SK-N-SH (cell line): Measurements from ENCODE around the gene PTPRD. TPM values are rescaled to one million over a fixed set of nuclear protein-coding genes. Genes with fewer than 3 reads are reported as not detected.

ENCODE experiments used
- CTCF ChIA-PET: fragments of 300-600, 350-600 bp; formaldehyde crosslinking; extraction: SDS; loops from one replicate; lab custom pipeline; 2021; lab: Yijun Ruan, JAX
- POLR2A ChIA-PET: fragments of 350-600 bp; sonication (Branson Sonifier 250); formaldehyde crosslinking; extraction: SDS; loops from one replicate; lab custom pipeline; 2020; ENCODE audit warnings: antibody characterized with exemption, inconsistent platforms; lab: Yijun Ruan, JAX
- DNase-seq: peaks from one replicate; pipeline ENCODE4 v3.0.0; 2012
- H2AFZ ChIP-seq: fragments of 200-600 bp; sonication (generic); 2 replicates; pipeline ENCODE4 v1.8.1; 2016; ENCODE audit warnings: antibody characterized with exemption, mild to moderate bottlenecking, low read depth
- H3F3A ChIP-seq: fragments of 200-600 bp; sonication (generic); replicated peaks from 2 replicates; pipeline ENCODE3; 2016; ENCODE audit warnings: antibody characterized with exemption, mild to moderate bottlenecking; ENCODE audit not compliant: insufficient read depth
- H3K27ac ChIP-seq, 2 experiments: fragments of 200-500 bp in 1 of 2; fragments of 200-600 bp in 1 of 2; sonication (Bioruptor generic) in 1 of 2; sonication (generic), shearing (Covaris generic) in 1 of 2; 2 replicates each; pipeline versions ENCODE4 v1.5.1 to v1.6.1; 2014 to 2016; ENCODE audit warnings: low read depth in 2 of 2, inconsistent platforms in 1 of 2, low read length in 1 of 2, mild to moderate bottlenecking in 1 of 2, mixed read lengths in 1 of 2
- H3K27me3 ChIP-seq: fragments of 200-600 bp; sonication (generic), shearing (Covaris generic); 2 replicates; pipeline ENCODE4 v1.6.1; 2016; ENCODE audit warnings: mixed run types; ENCODE audit not compliant: insufficient read depth
- H3K36me3 ChIP-seq, 2 experiments: fragments of 200-500 bp in 1 of 2; fragments of 200-600 bp in 1 of 2; sonication (Bioruptor generic) in 1 of 2; sonication (generic) in 1 of 2; replicated peaks in 1 of 2; 2 replicates each; pipeline versions ENCODE3 to v1.5.1; 2014 to 2016; ENCODE audit warnings: low read length in 1 of 2, mild to moderate bottlenecking in 1 of 2; ENCODE audit not compliant: insufficient read depth in 2 of 2, control insufficient read depth in 1 of 2
- H3K4me1 ChIP-seq, 2 experiments: fragments of 200-500 bp in 1 of 2; fragments of 200-600 bp in 1 of 2; sonication (Bioruptor generic) in 1 of 2; sonication (generic), shearing (Covaris generic) in 1 of 2; 2 replicates each; pipeline versions ENCODE4 v1.5.1 to v1.6.1; 2014 to 2016; ENCODE audit warnings: low read depth in 1 of 2, low read length in 1 of 2, mixed run types in 1 of 2; ENCODE audit not compliant: insufficient read depth in 2 of 2, control insufficient read depth in 1 of 2
- H3K4me2 ChIP-seq: fragments of 200-600 bp; sonication (generic), shearing (Covaris generic); 2 replicates; pipeline ENCODE4 v1.6.1; 2017; ENCODE audit warnings: mixed run types
- H3K4me3 ChIP-seq, 2 experiments: fragments of 200-500 bp in 1 of 2; fragments of 200-600 bp in 1 of 2; sonication (Bioruptor generic) in 1 of 2; sonication (generic), shearing (Covaris generic) in 1 of 2; 2 replicates each; pipeline versions ENCODE4 v1.5.1 to v1.8.1; 2014 to 2016; ENCODE audit warnings: low read depth in 2 of 2, inconsistent platforms in 1 of 2, low read length in 1 of 2, mild to moderate bottlenecking in 1 of 2, mixed read lengths in 1 of 2, moderate library complexity in 1 of 2
- H3K79me2 ChIP-seq: fragments of 200-600 bp; sonication (generic); 2 replicates; pipeline ENCODE4 v1.8.1; 2017; ENCODE audit warnings: mild to moderate bottlenecking; ENCODE audit not compliant: insufficient read depth
- H3K9ac ChIP-seq: fragments of 200-600 bp; sonication (generic); 2 replicates; pipeline ENCODE4 v1.6.1; 2017; ENCODE audit warnings: mixed run types
- H3K9me2 ChIP-seq: fragments of 200-600 bp; sonication (generic); 2 replicates; pipeline ENCODE4 v1.6.1; 2017; ENCODE audit warnings: mixed run types
- H3K9me3 ChIP-seq: fragments of 200-600 bp; sonication (generic); 2 replicates; pipeline ENCODE4 v1.6.1; 2017; ENCODE audit warnings: mixed run types, mild to moderate bottlenecking, moderate library complexity
- H4K20me1 ChIP-seq: fragments of 200-600 bp; sonication (generic); 2 replicates; pipeline ENCODE4 v1.6.1; 2017; ENCODE audit warnings: mild to moderate bottlenecking, mixed run types; ENCODE audit not compliant: insufficient read depth
- CHD2 ChIP-seq: fragments of 150-350 bp; IDR thresholded peaks from 2 replicates; pipeline ENCODE4 v1.6.1; 2018; ENCODE audit warnings: low read length; ENCODE audit not compliant: partially characterized antibody
- EZH2phosphoT487 ChIP-seq: fragments of 200-600 bp; sonication (generic); IDR thresholded peaks from 2 replicates; pipeline ENCODE4 v1.6.1; 2017; ENCODE audit warnings: low read depth, mixed run types, mild to moderate bottlenecking, antibody characterized with exemption, moderate library complexity, borderline replicate concordance
- FOSL2 ChIP-seq: IDR thresholded peaks from 2 replicates; pipeline ENCODE4 v1.4.0; 2012; ENCODE audit warnings: low read depth, mild to moderate bottlenecking, moderate library complexity, borderline replicate concordance
- GABPA ChIP-seq: IDR thresholded peaks from 2 replicates; pipeline ENCODE4 v1.4.0; 2012; ENCODE audit warnings: low read depth, mild to moderate bottlenecking
- GATA2 ChIP-seq: sonication (generic); formaldehyde crosslinking; IDR thresholded peaks from 2 replicates; pipeline ENCODE4 v1.5.0; 2020; ENCODE audit warnings: mild to moderate bottlenecking, missing genetic modification reagents
- MEF2A ChIP-seq: IDR thresholded peaks from 2 replicates; pipeline ENCODE4 v1.4.0; 2012; ENCODE audit warnings: low read depth, borderline replicate concordance
- MXI1 ChIP-seq: IDR thresholded peaks from 2 replicates; pipeline ENCODE4 v1.6.1; 2012; ENCODE audit warnings: mild to moderate bottlenecking, low read depth, low read length, improper control_type of control experiment
- NFIC ChIP-seq: IDR thresholded peaks from 2 replicates; pipeline ENCODE4 v1.4.0; 2012; ENCODE audit warnings: borderline replicate concordance
- POLR2AphosphoS5 ChIP-seq: IDR thresholded peaks from 2 replicates; pipeline ENCODE4 v1.6.1; 2012; ENCODE audit warnings: low read depth, low read length
- RXRA ChIP-seq: IDR thresholded peaks from 2 replicates; pipeline ENCODE4 v1.4.0; 2012; ENCODE audit warnings: low read depth, mild to moderate bottlenecking, borderline replicate concordance
- TEAD4 ChIP-seq: IDR thresholded peaks from 2 replicates; pipeline ENCODE4 v1.4.0; 2012; ENCODE audit warnings: mild to moderate bottlenecking, borderline replicate concordance; ENCODE audit not compliant: insufficient read depth
- WGBS: methylation state at CpG from one replicate; pipeline ENCODE4 v1.1.6; 2017; ENCODE audit warnings: low lambda C conversion rate; 5-methylcytosine and 5-hydroxymethylcytosine counted together
- polyA plus RNA-seq, 3 experiments: library from polyadenylated mRNA; depleted of rRNA; stranded (reverse); fragments of >200 nt; gene quantifications; 2 replicates each; pipeline ENCODE4 v1.2.3, GENCODE V29; 2012
- TF ChIP-seq, protein P1 (sequence below): IDR thresholded peaks from 2 replicates; pipeline ENCODE4 v1.4.0; 2012; ENCODE audit warnings: low read depth, borderline replicate concordance
- TF ChIP-seq, protein P2 (sequence below): IDR thresholded peaks from 2 replicates; pipeline ENCODE4; 2012
- TF ChIP-seq, protein P3 (sequence below): fragments of 150-350 bp; IDR thresholded peaks from 2 replicates; pipeline ENCODE4 v1.6.1; 2016; ENCODE audit warnings: mild to moderate bottlenecking, low read depth, low read length

The PTPRD gene
- polyA plus RNA-seq, 1 of the 3 experiments (the other 2 are of a cell fraction): 0.15 TPM

DNA sequence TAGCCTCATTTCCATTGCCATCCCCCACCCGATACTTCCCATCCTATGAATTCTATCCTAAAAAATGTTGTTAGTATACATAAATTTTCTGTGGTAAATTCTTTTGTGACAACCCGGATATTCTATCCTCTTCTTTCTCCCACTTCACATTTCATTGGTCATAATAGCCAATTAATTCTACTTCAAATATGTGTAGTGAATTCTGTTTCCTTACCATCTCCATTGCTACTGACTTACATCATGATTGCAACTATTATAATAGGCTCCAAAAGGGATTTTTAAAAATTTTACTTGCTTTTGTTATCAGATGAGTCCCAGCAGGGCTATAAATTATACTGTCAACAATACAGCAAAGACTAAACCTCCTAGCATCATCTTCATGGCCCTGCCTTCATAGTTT is 1326.8 kb downstream of the PTPRD start:
- Histone ChIP-seq H3K9ac (no peak overlapping the region), H3K27me3 (no peaks in the 10 kb centered on the region), H3K79me2 (no peaks in the 10 kb centered on the region), H3K9me3 (no peaks in the 10 kb centered on the region), H3K36me3 (no peaks in the 10 kb centered on the region), H2AFZ (no peak overlapping the region), H3K4me2 (no peak overlapping the region), H3K4me1 (no peaks in the 10 kb centered on the region), H3K27ac (no peak overlapping the region), H3K9me2 (no peaks in the 10 kb centered on the region), H3K4me3 (no peak overlapping the region), H3F3A (no peaks in the 10 kb centered on the region), H4K20me1 (no peaks in the 10 kb centered on the region)
- 44% methylated on average over 2 of the region's 2 CpGs for WGBS
- CTCF ChIA-PET: no interaction called here
- no peak for TF ChIP-seq RXRA
- TF ChIP-seq FOSL2: no peak
- TF ChIP-seq CHD2: no peak
- TF ChIP-seq, protein P1, sequence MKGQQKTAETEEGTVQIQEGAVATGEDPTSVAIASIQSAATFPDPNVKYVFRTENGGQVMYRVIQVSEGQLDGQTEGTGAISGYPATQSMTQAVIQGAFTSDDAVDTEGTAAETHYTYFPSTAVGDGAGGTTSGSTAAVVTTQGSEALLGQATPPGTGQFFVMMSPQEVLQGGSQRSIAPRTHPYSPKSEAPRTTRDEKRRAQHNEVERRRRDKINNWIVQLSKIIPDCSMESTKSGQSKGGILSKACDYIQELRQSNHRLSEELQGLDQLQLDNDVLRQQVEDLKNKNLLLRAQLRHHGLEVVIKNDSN: no peak
- no peak for TF ChIP-seq TEAD4
- no peak for TF ChIP-seq NFIC
- TF ChIP-seq GABPA: no peak
- TF ChIP-seq, protein P2, sequence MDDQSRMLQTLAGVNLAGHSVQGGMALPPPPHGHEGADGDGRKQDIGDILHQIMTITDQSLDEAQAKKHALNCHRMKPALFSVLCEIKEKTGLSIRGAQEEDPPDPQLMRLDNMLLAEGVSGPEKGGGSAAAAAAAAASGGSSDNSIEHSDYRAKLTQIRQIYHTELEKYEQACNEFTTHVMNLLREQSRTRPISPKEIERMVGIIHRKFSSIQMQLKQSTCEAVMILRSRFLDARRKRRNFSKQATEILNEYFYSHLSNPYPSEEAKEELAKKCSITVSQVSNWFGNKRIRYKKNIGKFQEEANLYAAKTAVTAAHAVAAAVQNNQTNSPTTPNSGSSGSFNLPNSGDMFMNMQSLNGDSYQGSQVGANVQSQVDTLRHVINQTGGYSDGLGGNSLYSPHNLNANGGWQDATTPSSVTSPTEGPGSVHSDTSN: no peak
- TF ChIP-seq GATA2 (CRISPR knock-in tag): no peak
- DNase-seq: no peak
- POLR2A ChIA-PET: no interaction called here

DNA sequence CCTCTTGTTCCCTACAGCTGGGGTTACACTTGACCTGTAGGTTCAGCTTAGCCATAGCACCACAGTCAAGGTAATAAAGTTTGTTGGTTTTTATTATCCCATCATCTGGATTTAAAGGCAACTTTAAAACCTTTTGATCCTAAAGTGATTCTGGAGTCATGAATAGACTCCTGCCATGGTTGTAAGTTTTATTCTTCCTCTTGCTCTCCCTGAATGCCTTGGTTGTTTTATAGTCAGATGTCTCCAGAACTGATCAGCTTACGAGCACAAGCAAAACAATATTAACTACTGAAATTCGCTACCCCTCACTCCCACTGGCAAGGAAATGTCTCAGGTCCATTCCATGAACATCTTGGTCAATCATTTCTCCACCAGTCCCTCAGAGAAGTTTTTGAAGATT is 1328.6 kb downstream of the PTPRD start:
- no peak for TF ChIP-seq TEAD4
- no peak for TF ChIP-seq GATA2 (CRISPR knock-in tag)
- no peak for TF ChIP-seq GABPA
- no peak for TF ChIP-seq EZH2phosphoT487
- TF ChIP-seq MXI1: no peak
- no peak for TF ChIP-seq MEF2A
- no peak for TF ChIP-seq POLR2AphosphoS5
- TF ChIP-seq, protein P3, sequence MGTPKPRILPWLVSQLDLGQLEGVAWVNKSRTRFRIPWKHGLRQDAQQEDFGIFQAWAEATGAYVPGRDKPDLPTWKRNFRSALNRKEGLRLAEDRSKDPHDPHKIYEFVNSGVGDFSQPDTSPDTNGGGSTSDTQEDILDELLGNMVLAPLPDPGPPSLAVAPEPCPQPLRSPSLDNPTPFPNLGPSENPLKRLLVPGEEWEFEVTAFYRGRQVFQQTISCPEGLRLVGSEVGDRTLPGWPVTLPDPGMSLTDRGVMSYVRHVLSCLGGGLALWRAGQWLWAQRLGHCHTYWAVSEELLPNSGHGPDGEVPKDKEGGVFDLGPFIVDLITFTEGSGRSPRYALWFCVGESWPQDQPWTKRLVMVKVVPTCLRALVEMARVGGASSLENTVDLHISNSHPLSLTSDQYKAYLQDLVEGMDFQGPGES: no peak
- TF ChIP-seq, all 33 proteins: peak for 0
- Histone ChIP-seq H3K4me2 (no peak overlapping the region), H3K79me2 (no peaks in the 10 kb centered on the region)

More for the DNA sequence above, 1328.6 kb downstream of the PTPRD start:
- H4K20me1 ChIP-seq: no peaks in the 10 kb centered on the region
- H3K9me2 ChIP-seq: no peaks in the 10 kb centered on the region
- WGBS: 12% methylated on average over 2 of the region's 2 CpGs
- H3K27me3 ChIP-seq: no peaks in the 10 kb centered on the region
- no peaks in the 10 kb centered on the region for H3F3A ChIP-seq
- H3K9ac ChIP-seq: no peak overlapping the region
- no peak overlapping the region for H2AFZ ChIP-seq
- no peak for DNase-seq
- no peaks in the 10 kb centered on the region for H3K4me1 ChIP-seq
- CTCF ChIA-PET: no interaction called here
- POLR2A ChIA-PET: no interaction called here
- H3K4me3 ChIP-seq: no peak overlapping the region
- H3K9me3 ChIP-seq: no peaks in the 10 kb centered on the region
- no peak overlapping the region for H3K27ac ChIP-seq
- H3K36me3 ChIP-seq: no peaks in the 10 kb centered on the region
